ENCODE data around the gene ORAI2. TPM values are rescaled to one million over a fixed set of nuclear protein-coding genes. Genes with fewer than 3 reads are reported as not detected.

ORAI2 gene
- total and polyA plus RNA-seq, 2 of the 13 experiments (the other 11 are each of a cell fraction or from before 2014, with no cell fraction given): 3.0 to 6.0 TPM

GRCh38 chr7:102395873-102396709 is 37.3 kb upstream of the ORAI2 start, which contains the start of gene PRKRIP1 (continued):
- TF ChIP-seq ATF7 (IDR thresholded peaks at IDR 0.05) (no peak), ATF7 (CRISPR knock-in tag; IDR thresholded peaks at IDR 0.05) (0 out of 2 replicates have a peak, but pooled peaks have one; percentile 47), NCOA2 (CRISPR knock-in tag; IDR thresholded peaks at IDR 0.05) (0 out of 2 replicates have a peak, but pooled peaks have one; percentile 13), ZNF510 (CRISPR knock-in tag; IDR thresholded peaks at IDR 0.05; ENCODE audit: low read depth) (no peak; the same call in 1 of the 2 replicates), ZNF75D (CRISPR knock-in tag; IDR thresholded peaks at IDR 0.05; ENCODE audit: borderline replicate concordance) (no peak), THAP11 (CRISPR knock-in tag; IDR thresholded peaks at IDR 0.05) (peak; percentile 82), ZNF780A (CRISPR knock-in tag; IDR thresholded peaks at IDR 0.05) (no peak), BCL6 (CRISPR knock-in tag; IDR thresholded peaks at IDR 0.05) (peak; percentile 22; the same call in 1 of the 2 replicates), DZIP1 (CRISPR knock-in tag; IDR thresholded peaks at IDR 0.05) (no peak), RXRA (CRISPR knock-in tag; IDR thresholded peaks at IDR 0.05) (peak; percentile 60), NFATC3 (CRISPR knock-in tag; IDR thresholded peaks at IDR 0.05) (no peak), ZNF652 (CRISPR knock-in tag; IDR thresholded peaks at IDR 0.05; ENCODE audit: borderline replicate concordance, low read depth) (no peak), PATZ1 (CRISPR knock-in tag; IDR thresholded peaks at IDR 0.05) (no peak), ZNF761 (CRISPR knock-in tag; conservative IDR thresholded peaks at IDR 0.05) (0 out of 2 replicates have a peak, but pooled peaks have one; percentile 39), TERF1 (CRISPR knock-in tag; IDR thresholded peaks at IDR 0.05) (no peak), SNAI1 (CRISPR knock-in tag; IDR thresholded peaks at IDR 0.05; ENCODE audit: borderline replicate concordance) (no peak), CCAR2 (optimal IDR thresholded peaks at IDR 0.05; ENCODE audit: low read depth, low read length) (no peak), THAP9 (CRISPR knock-in tag; IDR thresholded peaks at IDR 0.05; ENCODE audit: borderline replicate concordance) (peak; percentile 70; the same call in 1 of the 2 replicates), ZNF296 (CRISPR knock-in tag; conservative IDR thresholded peaks at IDR 0.05) (no peak), TBP (CRISPR knock-in tag; IDR thresholded peaks at IDR 0.05) (peak; percentile 20; the same call in 1 of the 2 replicates), ZNF17 (CRISPR knock-in tag; IDR thresholded peaks at IDR 0.05) (no peak)

Data from HepG2 (cell line).